ENCODE results near the gene CANT1. TPM values are rescaled to one million over a fixed set of nuclear protein-coding genes. Genes with fewer than 3 reads are reported as not detected.

CANT1 gene
- polyA plus RNA-seq, 2 donors: 24.1 to 24.5 TPM

GRCh38 chr17:78997231-78997741, 12.3 kb downstream of the CANT1 start:
- peaks cover 0 to 3% of the 10 kb centered on the region in 2 donors for H3K9me3 ChIP-seq (ENCODE audit: control insufficient read depth in 2 of 2, insufficient read depth in 1 of 2, low read depth in 1 of 2, low read length in 1 of 2)
- H3K36me3 ChIP-seq (ENCODE audit: control insufficient read depth in 2 of 2, insufficient read depth in 2 of 2, low read length in 1 of 2): peaks cover 0 to 51% of the 10 kb centered on the region in 2 donors
- peak overlapping the region in 1 of 2 donors; percentile 73 for H3K27ac ChIP-seq (ENCODE audit: low read depth in 2 of 2, low read length in 1 of 2)
- no peak overlapping the region for H3K4me3 ChIP-seq (ENCODE audit: low read depth in 1 of 2, low read length in 2 of 2)
- peaks cover 3 to 21% of the 10 kb centered on the region in 2 donors for H3K4me1 ChIP-seq (ENCODE audit: control insufficient read depth in 2 of 2, insufficient read depth in 2 of 2, low read length in 1 of 2)
- 71 to 85% methylated on average over 24 to 27 of the region's 27 CpGs for WGBS, 2 donors
- H3K27me3 ChIP-seq (ENCODE audit: control insufficient read depth in 1 of 2, insufficient read depth in 2 of 2, low read length in 2 of 2): no peaks in the 10 kb centered on the region

GRCh38 chr17:78996781-78997201, 12.8 kb downstream of the CANT1 start:
- Histone ChIP-seq H3K4me3 (ENCODE audit: low read depth in 1 of 2, low read length in 2 of 2) (no peak overlapping the region), H3K36me3 (ENCODE audit: control insufficient read depth in 2 of 2, insufficient read depth in 2 of 2, low read length in 1 of 2) (peaks cover 3 to 50% of the 10 kb centered on the region in 2 donors), H3K9me3 (ENCODE audit: control insufficient read depth in 2 of 2, insufficient read depth in 1 of 2, low read depth in 1 of 2, low read length in 1 of 2) (peaks cover 0 to 3% of the 10 kb centered on the region in 2 donors), H3K27me3 (ENCODE audit: control insufficient read depth in 1 of 2, insufficient read depth in 2 of 2, low read length in 2 of 2) (no peaks in the 10 kb centered on the region), H3K27ac (ENCODE audit: low read depth in 2 of 2, low read length in 1 of 2) (peak overlapping the region; percentile 29 to 80), H3K4me1 (ENCODE audit: control insufficient read depth in 2 of 2, insufficient read depth in 2 of 2, low read length in 1 of 2) (peaks cover 3 to 21% of the 10 kb centered on the region in 2 donors)
- WGBS, 2 donors: 88 to 89% methylated on average over 16 of the region's 16 CpGs

GRCh38 chr17:78995761-78996451, 13.7 kb downstream of the CANT1 start:
- peak overlapping the region; percentile 29 to 80 for H3K27ac ChIP-seq (ENCODE audit: low read depth in 2 of 2, low read length in 1 of 2)
- peaks cover 0 to 3% of the 10 kb centered on the region in 2 donors for H3K9me3 ChIP-seq (ENCODE audit: control insufficient read depth in 2 of 2, insufficient read depth in 1 of 2, low read depth in 1 of 2, low read length in 1 of 2)
- WGBS, 2 donors: 54 to 60% methylated on average over 18 of the region's 18 CpGs
- H3K4me1 ChIP-seq (ENCODE audit: control insufficient read depth in 2 of 2, insufficient read depth in 2 of 2, low read length in 1 of 2): peaks cover 3 to 21% of the 10 kb centered on the region in 2 donors
- no peak overlapping the region for H3K4me3 ChIP-seq (ENCODE audit: low read depth in 1 of 2, low read length in 2 of 2)
- H3K36me3 ChIP-seq (ENCODE audit: control insufficient read depth in 2 of 2, insufficient read depth in 2 of 2, low read length in 1 of 2): peaks cover 10 to 56% of the 10 kb centered on the region in 2 donors
- no peaks in the 10 kb centered on the region for H3K27me3 ChIP-seq (ENCODE audit: control insufficient read depth in 1 of 2, insufficient read depth in 2 of 2, low read length in 2 of 2)

- H3K4me1 ChIP-seq (ENCODE audit: control insufficient read depth in 2 of 2, insufficient read depth in 2 of 2, low read length in 1 of 2): peaks cover 3 to 21% of the 10 kb centered on the region in 2 donors
- WGBS, 2 donors: 88 to 93% methylated on average over 34 of the region's 34 CpGs
Observed at GRCh38 chr17:78995022-78995760, 14.4 kb downstream of the CANT1 start.

GRCh38 chr17:78993981-78994671, 15.4 kb downstream of the CANT1 start:
- Histone ChIP-seq H3K27ac (ENCODE audit: low read depth in 2 of 2, low read length in 1 of 2) (no peak overlapping the region), H3K36me3 (ENCODE audit: control insufficient read depth in 2 of 2, insufficient read depth in 2 of 2, low read length in 1 of 2) (peaks cover 11 to 58% of the 10 kb centered on the region in 2 donors), H3K4me1 (ENCODE audit: control insufficient read depth in 2 of 2, insufficient read depth in 2 of 2, low read length in 1 of 2) (peaks cover 3 to 21% of the 10 kb centered on the region in 2 donors), H3K4me3 (ENCODE audit: low read depth in 1 of 2, low read length in 2 of 2) (no peak overlapping the region), H3K27me3 (ENCODE audit: control insufficient read depth in 1 of 2, insufficient read depth in 2 of 2, low read length in 2 of 2) (no peaks in the 10 kb centered on the region), H3K9me3 (ENCODE audit: control insufficient read depth in 2 of 2, insufficient read depth in 1 of 2, low read depth in 1 of 2, low read length in 1 of 2) (peaks cover 0 to 7% of the 10 kb centered on the region in 2 donors)
- WGBS, 2 donors: 93 to 95% methylated on average over 22 of the region's 22 CpGs

More at GRCh38 chr17:78995022-78995760, 14.4 kb downstream of the CANT1 start:
- Histone ChIP-seq H3K4me3 (ENCODE audit: low read depth in 1 of 2, low read length in 2 of 2) (no peak overlapping the region), H3K36me3 (ENCODE audit: control insufficient read depth in 2 of 2, insufficient read depth in 2 of 2, low read length in 1 of 2) (peaks cover 11 to 59% of the 10 kb centered on the region in 2 donors), H3K9me3 (ENCODE audit: control insufficient read depth in 2 of 2, insufficient read depth in 1 of 2, low read depth in 1 of 2, low read length in 1 of 2) (peaks cover 0 to 7% of the 10 kb centered on the region in 2 donors), H3K27me3 (ENCODE audit: control insufficient read depth in 1 of 2, insufficient read depth in 2 of 2, low read length in 2 of 2) (no peaks in the 10 kb centered on the region), H3K27ac (ENCODE audit: low read depth in 2 of 2, low read length in 1 of 2) (peak overlapping the region in 1 of 2 donors; percentile 50)

GRCh38 chr17:78993241-78993956, 16.2 kb downstream of the CANT1 start:
- Histone ChIP-seq H3K4me3 (ENCODE audit: low read depth in 1 of 2, low read length in 2 of 2) (no peak overlapping the region), H3K36me3 (ENCODE audit: control insufficient read depth in 2 of 2, insufficient read depth in 2 of 2, low read length in 1 of 2) (peaks cover 11 to 51% of the 10 kb centered on the region in 2 donors), H3K27ac (ENCODE audit: low read depth in 2 of 2, low read length in 1 of 2) (no peak overlapping the region), H3K4me1 (ENCODE audit: control insufficient read depth in 2 of 2, insufficient read depth in 2 of 2, low read length in 1 of 2) (peaks cover 1 to 17% of the 10 kb centered on the region in 2 donors), H3K27me3 (ENCODE audit: control insufficient read depth in 1 of 2, insufficient read depth in 2 of 2, low read length in 2 of 2) (no peaks in the 10 kb centered on the region), H3K9me3 (ENCODE audit: control insufficient read depth in 2 of 2, insufficient read depth in 1 of 2, low read depth in 1 of 2, low read length in 1 of 2) (peaks cover 0 to 7% of the 10 kb centered on the region in 2 donors)
- WGBS, 2 donors: 70 to 73% methylated on average over 45 to 49 of the region's 49 CpGs

- H3K9me3 ChIP-seq (ENCODE audit: control insufficient read depth in 2 of 2, insufficient read depth in 1 of 2, low read depth in 1 of 2, low read length in 1 of 2): peaks cover 0 to 7% of the 10 kb centered on the region in 2 donors
- no peak overlapping the region for H3K4me3 ChIP-seq (ENCODE audit: low read depth in 1 of 2, low read length in 2 of 2)
- H3K27me3 ChIP-seq (ENCODE audit: control insufficient read depth in 1 of 2, insufficient read depth in 2 of 2, low read length in 2 of 2): no peaks in the 10 kb centered on the region
- peaks cover 0 to 10% of the 10 kb centered on the region in 2 donors for H3K4me1 ChIP-seq (ENCODE audit: control insufficient read depth in 2 of 2, insufficient read depth in 2 of 2, low read length in 1 of 2)
- WGBS, 2 donors: 75 to 83% methylated on average over 12 of the region's 12 CpGs
- H3K36me3 ChIP-seq (ENCODE audit: control insufficient read depth in 2 of 2, insufficient read depth in 2 of 2, low read length in 1 of 2): peaks cover 11 to 48% of the 10 kb centered on the region in 2 donors
- H3K27ac ChIP-seq (ENCODE audit: low read depth in 2 of 2, low read length in 1 of 2): no peak overlapping the region
Observed at GRCh38 chr17:78992542-78993212, 16.9 kb downstream of the CANT1 start.

- Histone ChIP-seq H3K4me3 (ENCODE audit: low read depth in 1 of 2, low read length in 2 of 2) (no peak overlapping the region), H3K27ac (ENCODE audit: low read depth in 2 of 2, low read length in 1 of 2) (no peak overlapping the region), H3K9me3 (ENCODE audit: control insufficient read depth in 2 of 2, insufficient read depth in 1 of 2, low read depth in 1 of 2, low read length in 1 of 2) (peaks cover 0 to 7% of the 10 kb centered on the region in 2 donors), H3K36me3 (ENCODE audit: control insufficient read depth in 2 of 2, insufficient read depth in 2 of 2, low read length in 1 of 2) (peaks cover 11 to 42% of the 10 kb centered on the region in 2 donors), H3K27me3 (ENCODE audit: control insufficient read depth in 1 of 2, insufficient read depth in 2 of 2, low read length in 2 of 2) (no peaks in the 10 kb centered on the region), H3K4me1 (ENCODE audit: control insufficient read depth in 2 of 2, insufficient read depth in 2 of 2, low read length in 1 of 2) (peaks cover 0 to 5% of the 10 kb centered on the region in 2 donors)
- WGBS, 2 donors: 92 to 95% methylated on average over 21 to 22 of the region's 22 CpGs
Observed at GRCh38 chr17:78991906-78992532, 17.5 kb downstream of the CANT1 start.
